Measurements from ENCODE around the gene DDHD1.
A peak's percentile ranks its signal among the peaks of the same experiment; 100 is the strongest.
"Not testable (repeated sequence)": the region's sequence is repeated elsewhere in the genome, so short reads cannot be mapped to it uniquely, and the experiment has no call there.

DDHD1 gene

GRCh38 chr14:53151523-53152183 lies 1.5 kb downstream of the DDHD1 start:
- no peak for DNase-seq

- no peak for DNase-seq
Measured at GRCh38 chr14:53149668-53150316, 3.3 kb downstream of the DDHD1 start.

DNA sequence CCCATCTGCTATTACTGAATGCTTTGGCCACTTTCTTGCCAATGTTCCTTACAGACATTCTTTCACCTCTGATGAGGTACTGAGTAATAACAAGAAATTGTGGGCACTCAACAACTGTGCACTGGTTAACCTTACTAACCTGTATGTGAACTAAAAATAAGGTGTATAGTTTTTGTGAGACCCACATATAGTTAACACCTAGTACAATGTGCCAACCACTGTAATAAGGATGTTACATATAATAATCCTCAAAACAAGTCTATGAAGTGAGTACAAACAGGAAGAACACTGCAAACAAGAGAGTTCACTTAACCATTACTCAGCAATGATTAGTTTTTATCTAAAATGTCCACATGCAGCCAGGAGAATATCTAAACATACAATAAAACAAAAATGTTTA lies 4.5 kb downstream of the DDHD1 start:
- DNase-seq, result no peak

GRCh38 chr14:53147893-53148292 lies 5.2 kb downstream of the DDHD1 start:
- no peak for DNase-seq

DNA sequence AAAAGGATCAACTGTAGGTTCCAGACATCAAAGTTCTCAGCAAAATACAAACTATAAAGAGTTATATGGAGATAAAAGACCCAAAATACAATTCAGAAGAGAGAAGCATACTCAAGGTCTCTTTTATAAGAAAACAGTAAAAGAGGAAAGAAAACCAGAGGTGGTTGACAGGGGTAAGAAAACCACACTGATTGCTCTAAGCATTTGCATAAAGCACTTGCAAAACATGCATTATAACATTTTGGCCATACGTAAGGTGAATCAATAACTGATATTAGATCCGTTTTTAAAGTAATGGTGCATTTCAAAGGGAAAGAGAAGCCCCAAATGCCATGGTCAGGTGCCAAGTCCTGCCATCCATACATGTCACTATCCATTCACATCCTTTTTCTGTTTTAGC lies 5.9 kb downstream of the DDHD1 start:
- DNase-seq, result no peak

GRCh38 chr14:53146739-53147138 lies 6.4 kb downstream of the DDHD1 start:
- no peak for DNase-seq

GRCh38 chr14:53144244-53144643 lies 8.9 kb downstream of the DDHD1 start:
- DNase-seq, result no peak

GRCh38 chr14:53140585-53140984 lies 12.5 kb downstream of the DDHD1 start:
- DNase-seq, result no peak

- DNase-seq, result no peak
Measured at GRCh38 chr14:53137568-53138203, 15.4 kb downstream of the DDHD1 start.

- DNase-seq, result not testable (repeated sequence)
Measured at GRCh38 chr14:53130491-53130890, 22.6 kb downstream of the DDHD1 start.

DNA sequence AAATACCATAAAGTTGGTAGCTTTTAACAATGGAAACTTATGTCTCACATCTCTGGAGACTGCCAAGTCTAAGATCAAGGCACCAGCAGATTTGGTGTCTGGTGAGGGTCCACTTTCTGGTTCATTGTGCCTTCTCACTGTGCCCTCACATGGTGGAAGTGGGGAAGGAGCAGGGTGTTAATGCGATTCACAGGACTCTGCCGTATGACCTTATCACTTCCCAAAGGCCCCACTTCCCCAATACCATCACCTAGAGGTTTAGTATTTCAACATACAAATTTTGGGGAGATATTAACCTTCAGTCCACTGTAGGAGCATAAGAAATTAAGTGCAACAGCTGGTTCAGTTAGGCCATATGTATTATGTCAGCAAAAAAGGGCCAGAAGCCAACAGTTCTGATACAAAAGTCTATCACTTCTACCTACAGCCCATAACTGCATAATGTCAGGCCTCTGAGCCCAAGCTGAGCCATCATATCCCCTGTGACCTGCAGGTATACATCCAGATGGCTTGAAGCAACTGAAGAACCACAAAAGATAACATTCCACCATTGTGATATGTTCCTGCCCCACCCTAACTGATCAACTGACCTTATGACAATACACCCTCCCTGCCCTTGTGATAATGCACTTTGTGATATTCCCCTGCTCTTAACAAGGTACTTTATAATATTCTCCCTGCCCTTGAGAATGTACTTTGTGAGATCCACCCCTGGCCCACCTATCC lies 24.7 kb downstream of the DDHD1 start:
- no peak for DNase-seq

- DNase-seq, result no peak
Measured at GRCh38 chr14:53127832-53128231, 25.3 kb downstream of the DDHD1 start.

DNA sequence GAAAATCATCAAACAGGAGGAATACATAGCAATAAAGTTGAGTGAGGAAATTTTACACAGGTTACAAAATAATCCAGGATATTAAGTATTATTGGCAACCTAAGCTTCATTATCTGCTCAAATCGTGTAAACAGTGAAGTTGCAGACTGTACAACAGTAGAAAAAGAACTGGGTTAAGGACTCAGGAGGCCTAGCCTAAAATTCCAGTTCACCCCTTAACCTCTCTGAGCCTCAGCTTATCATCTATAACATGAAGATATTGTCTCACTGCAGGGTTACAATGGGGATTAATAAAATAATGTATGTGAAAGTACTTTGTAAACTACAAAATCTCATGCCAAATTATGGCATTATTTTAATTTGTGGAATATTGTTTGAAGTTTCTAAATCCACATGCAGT lies 26.0 kb downstream of the DDHD1 start:
- DNase-seq, result no peak

- no peak for DNase-seq
Measured at GRCh38 chr14:53126731-53127130, 26.4 kb downstream of the DDHD1 start.

GRCh38 chr14:53124786-53125185 lies 28.3 kb downstream of the DDHD1 start:
- DNase-seq, result no peak

DNA sequence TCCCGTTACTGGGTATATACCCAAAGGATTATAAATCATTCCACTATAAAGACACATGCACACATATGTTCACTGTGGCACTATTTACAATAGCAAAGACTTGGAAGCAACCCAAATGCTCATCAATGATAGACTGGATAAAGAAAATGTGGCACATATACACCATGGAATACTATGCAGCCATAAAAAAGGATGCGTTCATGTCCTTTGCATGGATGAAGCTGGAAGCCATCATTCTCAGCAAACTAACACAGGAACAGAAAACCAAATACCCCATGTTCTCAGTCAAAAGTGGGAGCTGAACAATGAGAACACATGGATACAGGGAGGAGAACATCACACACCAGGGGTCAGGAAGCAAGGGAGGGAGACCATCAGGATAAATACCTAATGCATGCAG lies 31.7 kb downstream of the DDHD1 start:
- DNase-seq, result not testable (repeated sequence)

GRCh38 chr14:53117479-53117878 lies 35.6 kb downstream of the DDHD1 start:
- not testable (repeated sequence) for DNase-seq

DNA sequence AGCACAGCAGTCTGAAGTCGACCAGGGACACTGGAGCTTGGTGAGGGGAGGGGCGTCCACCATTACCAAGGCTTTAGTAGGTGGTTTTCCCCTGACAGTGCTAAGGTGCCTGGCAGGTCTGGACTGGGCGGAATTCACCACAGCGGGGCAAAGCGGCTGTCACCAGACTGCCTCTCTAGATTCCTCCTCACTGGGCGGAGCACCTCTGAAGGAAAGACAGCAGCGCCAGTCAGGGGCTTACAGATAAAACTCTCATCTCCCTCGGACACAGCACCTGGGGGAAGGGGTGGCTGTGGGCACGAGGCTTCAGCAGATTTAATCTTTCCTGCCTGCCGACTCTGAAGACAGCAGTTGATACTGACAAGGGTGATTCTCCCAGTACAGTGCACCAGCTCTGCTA lies 39.1 kb downstream of the DDHD1 start:
- no peak for DNase-seq

DNA sequence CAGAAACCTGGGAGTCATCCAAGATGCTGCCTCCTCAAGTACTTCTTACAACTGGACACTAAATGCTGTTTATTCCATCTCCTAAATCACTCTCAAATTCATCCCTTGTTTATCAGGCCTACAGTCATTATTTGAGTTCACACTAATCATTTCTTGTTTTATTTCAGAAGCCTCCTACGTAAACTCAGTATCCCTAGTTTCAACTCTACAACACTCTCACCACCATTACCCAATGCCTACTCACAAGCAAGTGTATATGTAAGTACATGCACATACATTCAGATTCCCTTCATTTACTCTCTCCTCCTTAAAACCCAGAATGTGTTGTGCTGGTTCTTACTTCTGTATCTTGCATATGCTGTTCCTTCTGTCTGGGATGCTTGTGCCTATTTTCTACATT lies 43.0 kb downstream of the DDHD1 start:
- DNase-seq, result no peak

DNA sequence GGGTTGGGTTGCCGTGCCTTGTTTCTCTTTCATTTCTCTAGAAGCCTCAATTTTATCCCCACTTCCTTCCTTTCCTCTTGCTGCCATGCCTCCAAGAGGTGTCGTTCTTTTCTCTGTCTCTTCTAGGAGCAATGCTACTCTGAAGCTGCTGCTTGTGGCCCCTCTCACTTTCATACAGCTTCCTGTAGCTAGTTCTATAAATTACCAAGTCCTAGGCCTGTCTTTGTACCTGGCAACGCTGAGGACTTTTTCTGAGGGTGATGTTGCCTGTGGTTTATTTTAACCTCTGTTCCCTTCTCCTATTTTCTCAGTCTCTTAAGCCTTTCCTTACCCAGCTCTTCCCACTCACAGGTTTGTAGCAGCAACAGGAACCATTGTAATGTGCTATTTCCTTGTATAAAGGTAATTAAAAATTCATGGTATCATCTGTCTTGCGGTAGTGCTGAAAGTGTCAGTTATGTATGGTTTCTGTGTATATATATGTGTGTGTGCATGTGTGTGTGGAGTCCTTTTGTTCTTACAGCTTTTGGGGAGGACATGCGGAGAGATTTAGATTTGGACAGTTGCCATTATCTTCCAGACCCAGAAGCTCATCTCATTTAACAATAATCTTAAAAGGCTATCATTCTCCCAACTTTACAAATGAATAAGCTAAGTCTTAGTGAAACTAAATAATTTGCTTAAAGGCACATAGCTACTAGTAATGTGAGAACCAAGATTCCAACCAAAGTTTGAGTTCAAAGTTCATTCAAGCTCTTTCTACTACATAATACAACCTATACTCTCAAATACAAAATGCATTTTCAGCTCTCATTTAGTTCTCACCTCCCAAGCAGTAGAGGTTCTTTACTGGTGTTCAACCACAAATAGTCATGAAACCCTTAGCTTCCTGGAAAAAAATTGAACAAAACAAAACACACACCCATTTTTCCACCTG lies 43.8 kb downstream of the DDHD1 start:
- peak; percentile 58 for DNase-seq

DNA sequence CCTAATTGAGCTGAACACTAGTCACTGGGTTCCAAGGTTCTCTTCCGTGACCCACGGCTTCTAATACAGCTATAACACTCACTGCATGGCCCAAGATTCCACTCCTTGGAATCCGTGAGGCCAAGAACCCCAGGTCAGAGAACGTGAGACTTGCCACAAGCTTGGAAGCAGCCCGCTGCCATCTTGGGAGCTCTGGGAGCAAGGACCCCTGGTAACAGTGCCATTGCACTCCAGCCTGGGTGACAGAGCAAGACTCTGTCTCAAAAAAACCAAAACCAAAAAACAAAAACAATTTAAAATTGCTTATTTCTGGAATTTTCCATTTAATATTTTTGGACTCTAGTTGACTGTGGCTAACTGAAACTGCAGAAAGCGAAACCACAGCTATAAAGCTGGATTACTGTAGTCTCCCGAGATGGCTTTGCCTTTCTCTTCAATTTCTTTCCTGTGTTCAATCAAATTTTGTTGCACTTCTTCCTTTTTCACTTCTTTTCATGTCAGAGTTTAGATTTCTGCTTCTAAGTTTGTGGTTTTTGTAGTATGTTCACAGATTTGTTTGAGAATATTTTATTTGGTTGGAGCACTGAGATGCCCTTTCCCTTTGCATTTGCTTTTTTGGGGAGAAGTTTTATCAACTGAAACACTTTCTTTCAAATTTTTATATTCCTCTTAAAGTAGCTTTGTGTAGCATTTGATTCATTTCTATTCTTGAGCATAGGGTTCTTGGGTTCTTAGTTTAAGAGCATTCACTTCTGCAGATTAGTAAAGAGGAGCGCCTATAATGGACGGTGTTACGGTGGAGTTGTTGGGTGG lies 44.6 kb downstream of the DDHD1 start:
- no peak for DNase-seq

DNA sequence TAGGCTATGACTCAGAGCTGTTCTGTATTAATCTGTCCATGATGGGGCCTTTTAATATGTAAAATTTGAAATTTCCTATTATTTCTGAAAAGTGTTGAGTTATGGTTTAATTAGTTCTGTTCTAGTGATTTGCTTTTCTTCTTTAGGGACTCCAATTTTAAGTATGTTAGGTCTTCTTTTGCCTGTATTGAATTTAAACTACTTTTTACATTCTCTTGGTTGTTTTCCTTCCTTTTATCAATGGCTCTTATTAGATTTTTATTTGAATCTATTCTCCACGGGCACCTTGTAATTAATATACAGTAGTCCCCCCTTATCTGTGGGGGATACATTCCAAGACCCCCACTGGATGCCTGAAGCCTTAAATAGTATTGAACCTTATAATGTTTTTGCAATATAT lies 46.4 kb downstream of the DDHD1 start:
- DNase-seq, result no peak
